ENCODE measurements around the gene ERC2. TPM values are rescaled to one million over a fixed set of nuclear protein-coding genes. Genes with fewer than 3 reads are reported as not detected.

Gene ERC2
- total and polyA plus RNA-seq, 9 donors = 1.2 to 9.4 (median 5.4) TPM

DNA sequence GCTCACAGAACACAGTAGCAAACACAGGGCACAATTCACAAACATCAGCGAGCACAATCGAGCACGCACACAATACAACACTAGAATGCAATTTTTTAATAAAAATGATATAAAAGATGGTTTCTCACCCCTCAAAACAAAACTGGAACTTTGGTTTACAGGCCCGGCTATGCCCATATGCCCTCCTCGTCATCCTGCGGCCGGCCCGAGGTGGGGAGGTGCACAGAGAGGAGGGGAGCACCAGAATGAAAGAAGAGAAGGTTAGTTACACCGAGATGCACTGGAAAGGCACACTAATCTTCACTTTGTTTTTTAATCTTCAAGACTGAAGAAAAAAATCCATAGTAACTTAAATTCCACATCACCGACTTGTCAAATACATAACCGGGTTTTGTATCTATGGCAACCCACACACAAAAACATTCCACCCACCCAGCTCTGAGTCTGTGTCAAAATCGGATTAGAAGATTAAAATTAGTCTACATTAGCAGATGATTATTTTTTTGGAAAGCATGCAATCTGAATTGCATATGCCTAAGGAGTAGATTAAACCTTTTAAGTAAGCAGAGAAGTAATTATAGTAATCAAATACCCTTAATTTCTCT lies 784.5 kb downstream of the ERC2 start:
- no peak overlapping the region for H3K4me3 ChIP-seq
- H3K9me3 ChIP-seq = no peaks in the 10 kb centered on the region
- no peak for DNase-seq
- intact Hi-C loops (cut with DNase I) = no loop called here
- peaks cover 5% of the 10 kb centered on the region for H3K4me1 ChIP-seq (ENCODE audit: insufficient read depth)
- TF ChIP-seq POLR2A (IDR thresholded peaks at IDR 0.05) = no peak
- TF ChIP-seq EP300 (IDR thresholded peaks at IDR 0.05) = no peak
- H3K36me3 ChIP-seq = no peaks in the 10 kb centered on the region
- WGBS, 3 donors = 81 to 83% (median 82%) methylated on average over 12 of the region's 12 CpGs
- H3K27ac ChIP-seq = no peak overlapping the region
- no peaks in the 10 kb centered on the region for H3K27me3 ChIP-seq

DNA sequence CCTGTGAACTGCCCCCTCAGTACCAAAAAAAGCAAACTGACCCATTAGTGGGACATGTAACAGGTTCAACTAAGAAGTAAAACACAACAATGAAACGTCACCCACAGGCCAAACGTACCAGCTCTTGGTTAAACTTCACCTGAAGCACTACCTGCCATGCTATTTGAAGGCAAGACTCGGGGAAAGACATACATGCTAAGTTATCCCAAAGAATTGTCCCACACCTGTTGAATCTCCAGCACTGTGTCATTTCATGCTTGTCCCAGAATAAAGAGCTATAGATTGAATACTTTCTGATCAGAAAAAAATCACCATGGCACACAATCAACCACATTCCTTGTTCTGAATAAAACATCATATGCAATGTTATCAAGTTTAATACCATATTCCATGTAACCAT lies 785.8 kb downstream of the ERC2 start:
- intact Hi-C loops (cut with DNase I) = no loop called here
- Histone ChIP-seq H3K36me3 (no peaks in the 10 kb centered on the region), H3K4me3 (no peak overlapping the region), H3K27me3 (no peaks in the 10 kb centered on the region), H3K4me1 (ENCODE audit: insufficient read depth) (peaks cover 5% of the 10 kb centered on the region), H3K27ac (no peak overlapping the region), H3K9me3 (no peaks in the 10 kb centered on the region)
- 92 to 95% (median 93%) methylated on average over 3 of the region's 3 CpGs for WGBS, 3 donors
- DNase-seq = no peak
- TF ChIP-seq, protein P1, sequence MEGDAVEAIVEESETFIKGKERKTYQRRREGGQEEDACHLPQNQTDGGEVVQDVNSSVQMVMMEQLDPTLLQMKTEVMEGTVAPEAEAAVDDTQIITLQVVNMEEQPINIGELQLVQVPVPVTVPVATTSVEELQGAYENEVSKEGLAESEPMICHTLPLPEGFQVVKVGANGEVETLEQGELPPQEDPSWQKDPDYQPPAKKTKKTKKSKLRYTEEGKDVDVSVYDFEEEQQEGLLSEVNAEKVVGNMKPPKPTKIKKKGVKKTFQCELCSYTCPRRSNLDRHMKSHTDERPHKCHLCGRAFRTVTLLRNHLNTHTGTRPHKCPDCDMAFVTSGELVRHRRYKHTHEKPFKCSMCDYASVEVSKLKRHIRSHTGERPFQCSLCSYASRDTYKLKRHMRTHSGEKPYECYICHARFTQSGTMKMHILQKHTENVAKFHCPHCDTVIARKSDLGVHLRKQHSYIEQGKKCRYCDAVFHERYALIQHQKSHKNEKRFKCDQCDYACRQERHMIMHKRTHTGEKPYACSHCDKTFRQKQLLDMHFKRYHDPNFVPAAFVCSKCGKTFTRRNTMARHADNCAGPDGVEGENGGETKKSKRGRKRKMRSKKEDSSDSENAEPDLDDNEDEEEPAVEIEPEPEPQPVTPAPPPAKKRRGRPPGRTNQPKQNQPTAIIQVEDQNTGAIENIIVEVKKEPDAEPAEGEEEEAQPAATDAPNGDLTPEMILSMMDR (IDR thresholded peaks at IDR 0.05) = no peak
- TF ChIP-seq EP300 (IDR thresholded peaks at IDR 0.05) = no peak
- TF ChIP-seq POLR2A (IDR thresholded peaks at IDR 0.05) = no peak

DNA sequence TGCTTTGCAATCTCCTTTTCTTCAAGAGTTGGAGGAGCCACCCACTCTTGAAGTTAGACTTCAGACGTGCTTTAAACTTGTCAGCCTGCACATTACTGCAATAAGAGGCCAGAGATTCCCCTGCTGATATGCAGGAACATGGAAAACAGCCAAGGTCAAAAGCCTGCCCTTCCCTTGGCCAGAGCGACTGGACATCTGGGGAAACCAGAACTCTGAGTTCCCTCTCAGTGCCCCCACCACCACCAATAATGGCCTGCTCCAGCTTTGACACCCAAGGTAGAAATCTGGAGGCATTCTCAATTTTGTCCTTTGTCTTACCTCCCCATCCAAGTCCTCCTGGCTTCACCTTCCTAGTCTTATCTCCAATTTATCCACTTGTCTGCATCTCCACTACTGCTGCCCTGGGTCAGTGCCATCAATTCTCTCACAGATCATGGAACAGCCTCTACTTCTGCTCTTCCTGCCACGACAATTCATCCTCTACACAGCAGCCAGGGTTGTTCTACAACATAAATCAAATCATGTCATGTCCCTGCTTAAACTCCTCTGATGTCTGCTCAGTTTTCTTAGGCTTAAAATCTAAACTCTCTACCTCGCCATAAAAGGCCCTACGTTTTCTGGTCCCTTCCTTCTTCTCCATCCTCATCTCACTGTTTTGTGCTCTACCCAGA lies 789.6 kb downstream of the ERC2 start:
- no peaks in the 10 kb centered on the region for H3K27me3 ChIP-seq
- no peak overlapping the region for H3K4me3 ChIP-seq
- no peak for DNase-seq
- TF ChIP-seq POLR2A (IDR thresholded peaks at IDR 0.05) = no peak
- no peak for TF ChIP-seq EP300 (IDR thresholded peaks at IDR 0.05)
- TF ChIP-seq, protein P1 (IDR thresholded peaks at IDR 0.05) = no peak
- H3K9me3 ChIP-seq = no peaks in the 10 kb centered on the region
- H3K27ac ChIP-seq = no peak overlapping the region
- H3K4me1 ChIP-seq (ENCODE audit: insufficient read depth) = no peaks in the 10 kb centered on the region
- intact Hi-C loops (cut with DNase I) = no loop called here
- whole genome bisulfite sequencing, 3 donors = 78 to 85% (median 84%) methylated on average over 5 of the region's 5 CpGs
- H3K36me3 ChIP-seq = no peaks in the 10 kb centered on the region

DNA sequence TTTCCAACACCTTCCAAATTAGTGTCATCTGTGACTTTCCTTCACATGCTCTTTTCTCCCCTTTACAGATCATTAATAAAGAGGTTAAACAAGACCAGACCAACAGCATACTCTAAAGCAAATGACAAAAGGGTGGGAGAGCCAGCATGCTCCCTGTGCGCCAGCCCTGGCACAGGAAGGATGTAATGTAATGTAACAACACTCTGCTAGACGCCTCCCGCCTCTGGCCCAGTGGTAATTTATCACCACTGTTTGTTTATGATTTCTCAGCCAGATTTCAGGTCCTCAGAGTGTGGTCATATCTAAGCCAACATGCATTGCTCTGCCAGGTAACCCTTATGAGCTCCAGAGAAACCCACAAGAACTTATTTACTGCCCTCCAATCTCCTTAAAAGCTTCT lies 791.6 kb downstream of the ERC2 start:
- H3K36me3 ChIP-seq = no peaks in the 10 kb centered on the region
- no peaks in the 10 kb centered on the region for H3K4me1 ChIP-seq (ENCODE audit: insufficient read depth)
- no peak for DNase-seq
- intact Hi-C loops (cut with DNase I) = no loop called here
- no peak overlapping the region for H3K27ac ChIP-seq
- no peaks in the 10 kb centered on the region for H3K27me3 ChIP-seq
- H3K4me3 ChIP-seq = no peak overlapping the region
- 65 to 79% (median 78%) methylated on average over 3 of the region's 3 CpGs for WGBS, 3 donors
- no peaks in the 10 kb centered on the region for H3K9me3 ChIP-seq
- TF ChIP-seq POLR2A (IDR thresholded peaks at IDR 0.05) (no peak), EP300 (IDR thresholded peaks at IDR 0.05) (no peak)
- TF ChIP-seq, protein P1 (IDR thresholded peaks at IDR 0.05) = no peak

DNA sequence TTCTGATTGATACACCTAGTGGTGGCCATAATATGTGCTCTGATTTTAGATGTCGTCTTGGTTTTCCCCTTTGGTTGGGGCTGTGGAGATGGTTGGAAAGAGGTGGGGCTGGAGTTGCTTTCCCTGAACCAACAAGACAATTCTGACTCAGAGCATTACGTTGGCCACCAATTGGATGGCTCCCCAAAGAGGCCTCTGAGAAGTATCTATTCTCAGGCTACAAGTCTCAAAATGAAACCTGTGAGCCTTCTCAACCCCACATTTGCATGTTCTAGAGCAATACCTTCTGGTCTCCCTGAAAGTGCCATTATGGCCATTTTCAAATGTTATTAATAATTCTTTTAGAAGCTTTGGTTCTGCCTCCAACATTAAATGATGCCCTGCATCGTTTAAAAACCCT lies 792.8 kb downstream of the ERC2 start:
- no peak for DNase-seq
- Histone ChIP-seq H3K36me3 (no peaks in the 10 kb centered on the region), H3K4me1 (ENCODE audit: insufficient read depth) (no peaks in the 10 kb centered on the region), H3K27me3 (no peaks in the 10 kb centered on the region), H3K9me3 (no peaks in the 10 kb centered on the region), H3K4me3 (no peak overlapping the region), H3K27ac (no peak overlapping the region)
- intact Hi-C loops (cut with DNase I) = no loop called here
- no peak for TF ChIP-seq POLR2A (IDR thresholded peaks at IDR 0.05)
- TF ChIP-seq EP300 (IDR thresholded peaks at IDR 0.05) = no peak
- TF ChIP-seq, protein P1 (IDR thresholded peaks at IDR 0.05) = no peak
- WGBS, 3 donors = 86 to 96% (median 94%) methylated on average over 3 of the region's 3 CpGs

Data from ovary (tissue), 9 donors.